ENCODE data around the gene SLC9B1. TPM values are rescaled to one million over a fixed set of nuclear protein-coding genes. Genes with fewer than 3 reads are reported as not detected.
A peak's percentile ranks its signal among the peaks of the same experiment; 100 is the strongest.
"Not testable (repeated sequence)": the region's sequence is repeated elsewhere in the genome, so short reads cannot be mapped to it uniquely, and the experiment has no call there.

The SLC9B1 gene
- total RNA-seq, 1 donor from 2014 or later, result 7.2 TPM

DNA sequence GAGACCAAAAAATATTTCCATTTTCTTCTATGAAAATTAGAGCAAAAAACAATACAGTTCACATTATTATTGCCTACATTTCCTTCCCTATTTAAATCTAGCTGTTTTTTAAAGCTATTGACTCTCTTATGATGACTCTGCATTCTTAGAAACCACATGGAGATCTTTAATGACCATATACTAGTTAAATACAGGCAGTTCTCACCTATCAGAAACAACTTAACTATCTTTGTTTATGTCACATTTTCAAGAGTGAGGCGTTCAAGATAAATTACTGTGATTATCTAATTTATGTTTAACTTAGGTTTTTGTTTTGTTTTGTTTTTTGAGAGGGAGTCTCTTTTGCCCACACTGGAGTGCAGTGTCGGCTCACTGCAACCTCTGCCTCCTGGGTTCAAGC lies 147.7 kb downstream of the SLC9B1 start:
- DNase-seq, result no peak

DNA sequence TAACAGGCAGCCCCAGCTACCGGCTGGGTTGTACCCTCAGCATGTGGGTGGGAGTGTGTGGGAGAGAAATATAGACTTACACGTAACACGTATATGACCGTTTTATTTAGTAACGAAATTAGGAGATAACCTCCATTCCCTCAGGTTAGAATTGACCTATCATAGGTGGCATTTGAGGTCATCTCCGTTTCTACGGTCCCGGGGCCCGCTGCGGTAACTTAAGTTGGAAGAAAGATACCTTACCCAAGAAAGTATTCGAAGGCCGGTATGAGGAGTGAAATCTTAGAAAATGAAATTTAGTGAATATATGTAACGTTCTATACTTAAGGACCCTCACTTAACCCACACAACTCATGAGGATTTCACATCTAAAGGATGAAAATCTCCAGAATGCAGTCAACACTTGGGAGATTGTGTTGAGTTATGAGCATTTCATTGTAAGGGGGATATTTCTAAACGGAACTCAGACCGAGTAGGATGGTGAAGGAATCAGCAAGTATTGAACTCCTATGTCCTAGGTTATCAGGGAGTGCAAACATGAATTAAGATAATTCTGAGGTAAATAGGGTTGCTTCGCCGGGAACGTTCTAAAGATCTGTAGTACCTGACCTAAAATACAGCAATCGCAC lies 149.8 kb downstream of the SLC9B1 start:
- peak; percentile 13 for DNase-seq

DNA sequence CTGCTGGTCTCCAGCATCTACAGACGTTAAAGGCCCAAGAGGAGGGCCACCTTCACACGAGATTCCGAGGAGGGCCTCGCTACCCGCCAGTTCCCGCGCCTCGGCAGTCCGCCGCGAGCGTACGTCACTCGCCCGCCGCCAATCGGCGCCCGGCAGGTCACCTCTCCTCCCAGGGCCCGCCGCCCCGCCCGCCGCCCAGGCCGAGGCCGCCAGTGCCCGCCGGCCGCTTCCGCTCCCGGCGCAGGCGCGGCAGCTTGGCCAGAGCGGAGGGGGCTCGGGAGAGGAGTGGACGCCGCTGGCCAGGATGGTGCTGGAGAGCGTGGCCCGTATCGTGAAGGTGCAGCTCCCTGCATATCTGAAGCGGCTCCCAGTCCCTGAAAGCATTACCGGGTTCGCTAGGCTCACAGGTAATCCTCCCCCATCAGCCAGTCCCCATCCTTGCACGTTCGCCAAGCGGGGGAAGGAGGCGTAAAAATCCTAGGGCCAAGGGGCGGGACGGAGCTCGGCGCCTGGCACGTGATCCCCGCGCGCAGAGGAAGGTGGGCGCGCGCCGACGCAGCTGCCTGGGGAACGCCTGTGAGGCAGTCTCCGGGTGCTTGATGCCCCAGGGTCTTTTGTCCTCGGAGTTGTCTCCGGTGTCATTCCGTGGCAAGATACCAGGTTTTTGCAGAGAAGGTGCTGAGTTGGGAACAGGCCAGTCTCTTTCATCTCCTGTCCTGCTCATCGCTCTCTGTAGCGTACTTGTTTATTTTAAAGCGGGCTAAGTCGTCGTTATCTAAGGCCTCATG lies 150.5 kb downstream of the SLC9B1 start, which contains the start of gene CISD2:
TSS of gene CISD2 (plus strand) at position 212 of the 788 bp plus-strand sequence. CDS start at position 305, 93 bp downstream.
- peak; percentile 90 for DNase-seq

DNA sequence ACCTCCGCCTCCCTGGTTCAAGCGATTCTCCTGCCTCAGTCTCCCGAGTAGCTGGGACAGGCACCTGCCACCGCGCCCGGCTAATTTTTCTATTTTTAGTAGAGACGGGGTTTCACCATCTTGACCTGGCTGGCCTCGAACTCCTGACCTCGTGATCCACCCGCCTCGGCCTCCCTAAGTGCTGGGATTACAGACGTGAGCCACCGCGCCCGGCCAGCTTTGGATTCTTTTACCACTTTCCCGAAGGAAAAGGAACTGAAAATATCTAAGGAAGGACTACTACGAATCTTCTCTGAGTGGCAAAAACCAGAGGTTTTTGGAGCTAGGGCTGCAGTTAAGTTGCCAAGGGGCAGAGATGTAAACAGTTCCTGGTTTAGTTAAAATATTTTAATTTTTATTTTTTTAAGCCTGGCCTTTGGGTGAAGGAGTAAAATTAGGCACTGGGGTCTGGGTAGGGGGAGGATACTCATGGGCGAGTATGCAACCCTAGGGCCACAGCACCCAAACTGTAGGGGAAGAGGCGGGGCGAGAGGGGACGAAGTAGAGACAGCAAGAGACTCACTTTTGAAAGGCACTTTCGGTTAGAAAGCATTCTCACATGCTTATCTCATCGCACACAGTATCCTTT lies 151.2 kb downstream of the SLC9B1 start:
- DNase-seq, result no peak

DNA sequence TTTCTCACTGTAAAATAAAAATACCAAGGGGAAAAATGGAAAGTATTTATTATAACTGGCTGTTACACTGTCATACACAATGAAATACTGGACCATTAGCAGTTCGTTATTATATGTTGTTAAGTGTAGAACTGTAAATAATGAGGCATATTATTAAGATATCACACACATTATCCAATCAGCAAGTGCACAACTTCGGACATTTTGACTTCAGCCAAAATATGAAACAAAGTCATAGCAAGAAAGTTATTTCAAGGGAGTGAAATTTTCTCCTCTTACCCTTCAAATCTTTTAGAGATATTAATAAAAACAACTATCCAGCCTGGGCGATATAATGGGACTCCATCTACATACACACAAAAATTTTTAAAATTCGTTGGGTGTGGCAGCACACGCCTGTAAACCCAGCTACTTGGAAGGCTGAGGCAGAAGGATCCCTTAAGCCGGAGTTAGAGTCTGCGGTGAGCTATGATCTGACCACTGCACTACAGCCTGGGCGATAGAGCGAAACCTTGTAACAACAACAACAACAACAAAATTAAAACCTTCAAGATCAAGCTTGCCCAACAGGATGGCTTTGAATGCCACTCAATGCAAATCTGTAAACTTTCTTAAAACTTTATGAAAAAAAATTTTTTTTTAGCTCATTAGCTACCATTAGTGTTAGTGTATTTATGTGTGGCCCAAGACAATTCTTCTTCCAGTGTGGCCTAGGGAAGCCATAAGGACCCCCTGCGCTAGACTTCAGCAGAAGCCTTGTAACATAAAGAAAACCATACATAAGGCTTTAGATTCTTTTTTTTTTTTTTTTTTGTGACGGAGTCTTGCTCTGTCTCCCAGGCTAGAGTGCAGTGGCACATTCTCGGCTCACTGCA lies 152.0 kb downstream of the SLC9B1 start:
- no peak for DNase-seq

DNA sequence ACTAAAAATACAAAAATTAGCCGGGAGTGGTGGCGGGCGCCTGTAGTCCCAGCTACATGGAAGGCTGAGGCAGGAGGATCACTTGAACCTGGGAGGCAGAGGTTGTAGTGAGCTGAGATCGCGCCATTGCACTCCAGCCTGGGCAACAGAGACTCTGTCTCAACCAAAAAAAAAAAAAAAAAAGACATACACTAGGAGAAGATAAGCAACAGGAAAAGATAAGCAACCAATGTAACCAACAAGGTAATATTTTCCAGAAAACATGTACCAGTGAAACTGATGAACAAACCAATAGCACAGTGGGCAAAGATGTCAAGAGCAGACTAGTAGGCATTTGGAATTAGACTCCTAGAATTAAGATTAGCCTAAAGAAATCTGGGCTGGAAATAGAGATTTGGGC lies 154.2 kb downstream of the SLC9B1 start:
- DNase-seq, result not testable (repeated sequence)

DNA sequence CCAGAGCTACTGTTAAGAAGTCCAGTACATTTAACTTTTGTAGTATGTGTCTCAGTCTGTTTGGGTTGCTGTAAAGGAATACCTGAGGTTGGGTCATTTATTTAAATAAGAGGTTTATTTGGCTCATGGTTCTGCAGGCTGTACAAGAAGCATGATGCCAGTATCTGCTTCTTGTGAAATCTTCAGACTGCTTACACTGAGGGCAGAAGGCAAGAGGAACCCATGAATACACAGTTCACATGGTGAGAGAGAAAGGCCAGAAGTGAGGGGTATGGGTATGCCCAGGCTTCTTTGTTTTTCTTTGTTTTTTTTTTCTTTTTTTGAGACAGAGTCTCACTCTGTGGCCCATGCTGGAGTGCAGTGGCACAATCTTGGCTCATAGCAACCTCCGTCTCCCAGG lies 156.8 kb downstream of the SLC9B1 start:
- DNase-seq, result no peak

DNA sequence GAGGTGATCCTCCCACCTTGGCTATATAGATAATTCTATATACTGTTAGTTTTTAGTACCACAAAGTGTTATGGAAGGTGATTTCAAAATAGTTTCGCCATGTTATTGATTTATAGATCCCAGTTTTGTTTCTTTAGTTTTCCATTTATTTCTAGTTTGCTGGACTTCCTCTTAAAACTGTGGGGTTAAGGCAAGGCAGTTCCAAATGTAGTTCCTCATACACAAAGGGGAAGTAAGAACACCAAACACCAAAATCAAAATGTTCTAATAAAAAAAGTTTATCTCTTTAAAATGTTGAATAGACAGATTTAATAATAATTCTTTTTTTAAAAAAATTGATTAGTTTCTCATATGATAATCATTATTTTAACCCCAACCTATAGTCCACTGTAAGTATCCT lies 157.5 kb downstream of the SLC9B1 start:
- DNase-seq, result no peak

DNA sequence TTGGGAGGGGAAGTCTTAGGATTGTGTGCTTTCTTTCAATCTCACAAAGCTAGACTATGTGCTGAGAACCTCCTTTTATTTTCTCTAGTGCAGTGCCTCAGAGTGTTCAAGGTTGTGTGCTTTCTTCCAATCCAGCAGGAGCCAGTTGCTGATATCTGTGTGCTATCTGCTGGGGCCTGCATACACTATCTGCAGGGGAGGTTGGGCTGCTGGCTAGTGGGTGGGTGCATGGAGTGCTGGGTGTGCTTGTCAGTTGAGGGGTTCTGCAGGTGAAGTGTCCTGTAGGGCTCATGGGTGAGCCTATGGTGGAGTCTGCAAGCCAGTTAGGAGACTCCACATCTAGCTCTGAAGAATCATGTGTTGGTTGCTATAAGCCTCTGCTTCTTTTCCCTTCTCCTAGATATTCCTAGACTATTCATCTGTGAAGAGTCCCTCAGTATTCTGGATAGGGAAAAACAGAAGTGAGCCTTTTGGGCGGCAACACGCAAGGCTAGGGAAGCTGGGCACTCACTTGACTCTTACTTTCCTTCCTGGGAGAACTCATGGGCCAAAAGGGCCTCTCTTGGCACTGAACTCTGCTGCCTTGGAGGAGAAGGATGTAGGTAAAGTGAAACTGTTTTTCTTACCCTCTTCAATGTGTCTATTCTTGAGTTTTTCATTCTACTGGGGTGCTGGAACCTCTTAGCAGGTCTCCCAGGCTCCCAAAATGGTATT lies 158.7 kb downstream of the SLC9B1 start:
- DNase-seq, result no peak

DNA sequence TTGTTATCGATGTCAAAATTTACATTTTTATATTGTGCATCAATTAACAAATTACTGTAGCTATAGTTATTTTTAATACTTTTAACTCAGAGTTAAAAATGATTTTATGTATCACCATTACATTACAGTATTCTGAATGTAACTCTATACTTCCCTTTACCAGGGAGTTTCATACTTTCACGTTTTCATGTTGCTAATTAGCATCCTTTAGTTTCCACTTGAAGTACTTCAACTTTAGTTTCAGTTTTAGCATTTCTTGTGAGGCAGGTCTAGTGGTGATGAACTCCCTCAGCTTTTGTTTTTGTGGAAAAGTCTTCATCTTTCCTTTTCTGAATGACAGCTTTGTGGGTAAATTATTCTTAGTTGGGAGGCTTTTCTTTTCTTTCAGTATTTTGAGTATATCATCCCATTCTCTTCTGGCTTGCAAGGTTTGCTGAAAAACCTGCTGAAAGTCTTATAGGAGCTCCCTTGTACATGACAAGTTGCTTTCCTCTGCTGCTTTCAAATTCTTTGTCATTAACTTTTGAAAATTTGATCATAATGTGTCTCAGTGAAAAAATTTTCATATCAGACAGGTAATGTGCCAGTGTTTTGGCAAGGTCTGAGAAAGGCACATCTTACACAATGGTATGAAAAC lies 160.6 kb downstream of the SLC9B1 start:
- no peak for DNase-seq

Other genes starting within 250 kb of the SLC9B1 start
- 227 TPM for gene UBE2D3, start 192.2 kb downstream of the SLC9B1 start, total RNA-seq
- gene CISD2, start 150.7 kb downstream of the SLC9B1 start, total RNA-seq, result 24.0 TPM
- gene SLC9B2, start 57.1 kb upstream of the SLC9B1 start, total RNA-seq, result 10.7 TPM
- gene BDH2, start 80.1 kb upstream of the SLC9B1 start, total RNA-seq, result 43.4 TPM
- gene CENPE, start 178.6 kb upstream of the SLC9B1 start, total RNA-seq, result 14.0 TPM